Measurements from ENCODE around the gene LAT. TPM values are rescaled to one million over a fixed set of nuclear protein-coding genes. Genes with fewer than 3 reads are reported as not detected.
"Not testable (repeated sequence)": the region's sequence is repeated elsewhere in the genome, so short reads cannot be mapped to it uniquely, and the experiment has no call there.

Gene LAT
- total RNA-seq, 1 donor from 2014 or later = 0.53 TPM

DNA sequence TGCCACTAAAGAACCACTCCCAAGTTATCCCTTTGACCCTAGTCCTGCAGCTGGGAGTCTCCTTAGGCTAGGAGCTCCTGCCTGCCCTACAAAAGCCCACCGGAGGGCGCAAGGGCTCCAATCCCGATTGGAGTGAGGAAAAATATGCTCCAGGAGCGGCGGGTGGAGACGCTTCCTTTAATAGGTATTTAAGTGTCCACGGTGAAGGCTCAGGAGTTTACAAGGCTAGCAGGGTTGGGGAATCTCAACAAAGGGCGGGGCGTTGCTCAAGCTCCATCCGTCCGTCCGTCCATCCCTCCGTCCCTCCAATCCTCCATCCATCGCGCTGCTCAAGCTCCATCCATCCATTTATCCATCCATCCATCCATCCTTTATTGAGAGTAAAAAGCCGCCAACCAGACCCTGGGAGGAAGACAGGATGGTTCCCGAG lies 10.8 kb upstream of the LAT start:
- Histone ChIP-seq H3K36me3 (ENCODE audit: control insufficient read depth, insufficient read depth, low read length) (peaks cover 6% of the 10 kb centered on the region), H3K27me3 (ENCODE audit: control insufficient read depth, insufficient read depth, low read length) (no peaks in the 10 kb centered on the region), H3K4me3 (ENCODE audit: low read depth, low read length) (peak overlapping the region; percentile 94)
- peak; percentile 54 for DNase-seq (ENCODE audit: low read depth)
- no peak for FAIRE-seq
- TF ChIP-seq, protein P1, sequence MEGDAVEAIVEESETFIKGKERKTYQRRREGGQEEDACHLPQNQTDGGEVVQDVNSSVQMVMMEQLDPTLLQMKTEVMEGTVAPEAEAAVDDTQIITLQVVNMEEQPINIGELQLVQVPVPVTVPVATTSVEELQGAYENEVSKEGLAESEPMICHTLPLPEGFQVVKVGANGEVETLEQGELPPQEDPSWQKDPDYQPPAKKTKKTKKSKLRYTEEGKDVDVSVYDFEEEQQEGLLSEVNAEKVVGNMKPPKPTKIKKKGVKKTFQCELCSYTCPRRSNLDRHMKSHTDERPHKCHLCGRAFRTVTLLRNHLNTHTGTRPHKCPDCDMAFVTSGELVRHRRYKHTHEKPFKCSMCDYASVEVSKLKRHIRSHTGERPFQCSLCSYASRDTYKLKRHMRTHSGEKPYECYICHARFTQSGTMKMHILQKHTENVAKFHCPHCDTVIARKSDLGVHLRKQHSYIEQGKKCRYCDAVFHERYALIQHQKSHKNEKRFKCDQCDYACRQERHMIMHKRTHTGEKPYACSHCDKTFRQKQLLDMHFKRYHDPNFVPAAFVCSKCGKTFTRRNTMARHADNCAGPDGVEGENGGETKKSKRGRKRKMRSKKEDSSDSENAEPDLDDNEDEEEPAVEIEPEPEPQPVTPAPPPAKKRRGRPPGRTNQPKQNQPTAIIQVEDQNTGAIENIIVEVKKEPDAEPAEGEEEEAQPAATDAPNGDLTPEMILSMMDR (IDR thresholded peaks at IDR 0.05; ENCODE audit: insufficient read depth, low read length, severe bottlenecking) = peak; percentile 56

DNA sequence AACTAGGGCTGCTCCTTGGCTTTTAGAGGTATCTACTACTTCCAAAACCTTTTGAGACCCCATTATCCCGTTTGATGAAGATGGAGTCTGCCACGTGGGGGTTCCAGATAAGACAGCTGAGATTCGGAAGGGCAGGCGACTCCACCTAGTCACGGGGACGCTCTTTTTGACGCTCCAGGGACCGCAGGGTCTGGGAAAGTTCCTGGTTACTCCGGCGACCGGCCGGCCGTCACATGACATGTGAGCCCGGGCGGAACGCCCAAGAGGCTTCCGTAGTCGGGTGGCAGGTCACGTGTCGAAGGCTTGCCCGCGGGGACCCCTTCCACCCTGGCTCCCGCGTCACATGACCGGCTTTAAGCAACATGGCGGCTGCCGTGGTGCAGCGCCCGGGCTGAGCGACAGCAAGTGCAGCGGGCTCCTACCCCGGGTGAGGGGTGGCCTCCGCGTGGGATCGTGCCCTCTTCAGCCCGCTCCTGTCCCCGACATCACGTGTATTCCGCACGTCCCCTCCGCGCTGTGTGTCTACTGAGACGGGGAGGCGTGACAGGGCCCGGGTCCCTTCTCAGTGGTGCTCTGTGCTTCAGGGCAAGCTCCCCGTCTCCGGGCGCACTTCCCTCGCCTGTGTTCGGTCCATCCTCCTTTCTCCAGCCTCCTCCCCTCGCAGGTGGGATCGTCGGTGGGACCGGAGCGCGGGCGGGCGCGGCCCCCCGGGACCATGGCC lies 10.3 kb upstream of the LAT start, which contains the start of gene SPNS1:
SPNS1 (plus strand) TSS at position 342 of the 721 bp plus-strand sequence; CDS start at position 716, 374 bp downstream.
- peak within 1 kb of the TSS; percentile 94 for H3K4me3 ChIP-seq (ENCODE audit: low read depth, low read length)
- FAIRE-seq = no peak
- TF ChIP-seq, protein P1 (IDR thresholded peaks at IDR 0.05; ENCODE audit: insufficient read depth, low read length, severe bottlenecking) = no peak

DNA sequence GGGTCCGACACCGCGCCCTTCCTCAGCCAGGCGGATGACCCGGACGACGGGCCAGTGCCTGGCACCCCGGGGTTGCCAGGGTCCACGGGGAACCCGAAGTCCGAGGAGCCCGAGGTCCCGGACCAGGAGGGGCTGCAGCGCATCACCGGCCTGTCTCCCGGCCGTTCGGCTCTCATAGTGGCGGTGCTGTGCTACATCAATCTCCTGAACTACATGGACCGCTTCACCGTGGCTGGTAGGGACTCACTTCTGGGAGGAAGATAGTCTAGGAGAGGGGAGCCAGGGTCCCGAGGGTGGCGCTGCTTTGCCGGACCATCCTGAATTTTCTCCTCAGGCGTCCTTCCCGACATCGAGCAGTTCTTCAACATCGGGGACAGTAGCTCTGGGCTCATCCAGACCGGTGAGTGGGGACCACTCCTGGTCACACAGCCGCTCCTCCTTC lies 9.7 kb upstream of the LAT start:
- TF ChIP-seq, protein P1 (IDR thresholded peaks at IDR 0.05; ENCODE audit: insufficient read depth, low read length, severe bottlenecking) = no peak
- H3K27me3 ChIP-seq (ENCODE audit: control insufficient read depth, insufficient read depth, low read length) = no peaks in the 10 kb centered on the region
- FAIRE-seq (no peak), DNase-seq (ENCODE audit: low read depth) (no peak)
- H3K4me3 ChIP-seq (ENCODE audit: low read depth, low read length) = peak overlapping the region; percentile 94
- H3K36me3 ChIP-seq (ENCODE audit: control insufficient read depth, insufficient read depth, low read length) = peaks cover 10% of the 10 kb centered on the region

More for the DNA sequence above, 10.3 kb upstream of the LAT start, which contains the start of gene SPNS1:
- Histone ChIP-seq H3K36me3 (ENCODE audit: control insufficient read depth, insufficient read depth, low read length) (peaks cover 10% of the 10 kb centered on the region), H3K27me3 (ENCODE audit: control insufficient read depth, insufficient read depth, low read length) (no peaks in the 10 kb centered on the region)
- DNase-seq (ENCODE audit: low read depth) = peak; percentile 83

DNA sequence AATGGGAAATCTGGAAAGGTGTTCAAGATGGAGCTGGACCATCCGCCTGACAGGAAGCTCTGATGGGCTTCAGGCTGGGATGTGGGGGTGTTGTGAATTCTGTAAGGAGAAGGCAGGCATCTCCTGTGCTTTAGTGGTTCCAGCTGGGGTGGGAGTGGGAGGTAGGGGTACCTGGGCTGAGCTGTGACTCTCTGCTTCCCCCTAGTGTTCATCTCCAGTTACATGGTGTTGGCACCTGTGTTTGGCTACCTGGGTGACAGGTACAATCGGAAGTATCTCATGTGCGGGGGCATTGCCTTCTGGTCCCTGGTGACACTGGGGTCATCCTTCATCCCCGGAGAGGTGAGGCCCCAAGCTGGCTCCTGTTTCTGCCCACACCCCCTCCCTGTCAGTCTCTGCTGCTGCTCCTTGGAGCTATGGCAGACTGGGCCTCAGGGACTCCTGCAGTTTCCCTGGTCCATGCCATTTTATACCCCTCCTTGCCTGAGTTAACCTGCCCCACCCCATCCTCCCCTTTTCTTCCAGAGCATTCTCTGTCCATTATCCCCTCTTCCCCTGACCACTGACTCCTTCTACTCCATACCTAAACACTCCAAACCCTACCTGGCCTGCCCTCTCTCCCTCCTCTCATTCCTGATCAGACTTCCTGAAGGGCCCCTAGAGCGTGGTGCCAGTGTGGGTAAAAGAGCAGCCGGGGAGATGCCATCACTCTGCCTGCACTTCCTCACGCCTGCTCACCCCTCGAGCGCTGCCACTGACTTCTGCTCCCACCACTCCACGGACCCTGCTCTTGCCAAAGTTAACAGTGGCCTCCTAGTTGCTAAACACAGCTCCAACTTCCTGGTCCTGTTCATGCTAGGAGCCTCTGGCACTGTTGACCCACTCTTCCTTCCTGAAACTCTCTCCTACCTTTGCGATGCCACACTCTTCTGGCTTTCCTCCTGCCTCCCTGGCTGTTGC lies 6.9 kb upstream of the LAT start:
- H3K4me3 ChIP-seq (ENCODE audit: low read depth, low read length) = no peak overlapping the region
- H3K27me3 ChIP-seq (ENCODE audit: control insufficient read depth, insufficient read depth, low read length) = no peaks in the 10 kb centered on the region
- FAIRE-seq = no peak
- H3K36me3 ChIP-seq (ENCODE audit: control insufficient read depth, insufficient read depth, low read length) = peaks cover 23% of the 10 kb centered on the region
- DNase-seq (ENCODE audit: low read depth) = peak; percentile 23
- TF ChIP-seq, protein P1 (IDR thresholded peaks at IDR 0.05; ENCODE audit: insufficient read depth, low read length, severe bottlenecking) = peak; percentile 90

DNA sequence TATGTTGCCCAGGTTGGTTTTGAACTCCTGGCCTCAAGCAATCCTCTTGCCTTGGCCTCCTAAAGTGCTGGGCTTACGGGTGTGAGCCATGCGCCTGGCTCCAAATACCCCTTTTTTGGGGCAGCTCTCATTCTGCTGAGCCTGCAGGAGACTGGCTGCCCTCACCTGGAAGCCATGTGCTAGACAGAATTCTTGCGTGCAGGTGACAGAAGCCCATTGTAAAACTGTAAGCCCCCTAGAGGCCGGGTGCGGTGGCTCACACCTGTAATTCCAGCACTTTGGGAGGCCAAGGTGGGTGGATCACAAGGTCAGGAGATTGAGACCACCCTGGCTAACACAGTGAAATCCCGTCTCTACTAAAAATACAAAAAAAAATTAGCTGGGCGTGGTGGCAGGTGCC lies 4.5 kb upstream of the LAT start:
- not testable (repeated sequence) for H3K27me3 ChIP-seq (ENCODE audit: control insufficient read depth, insufficient read depth, low read length); H3K4me3 ChIP-seq (ENCODE audit: low read depth, low read length); DNase-seq (ENCODE audit: low read depth); FAIRE-seq
- H3K36me3 ChIP-seq (ENCODE audit: control insufficient read depth, insufficient read depth, low read length) = peaks cover 25% of the 10 kb centered on the region

DNA sequence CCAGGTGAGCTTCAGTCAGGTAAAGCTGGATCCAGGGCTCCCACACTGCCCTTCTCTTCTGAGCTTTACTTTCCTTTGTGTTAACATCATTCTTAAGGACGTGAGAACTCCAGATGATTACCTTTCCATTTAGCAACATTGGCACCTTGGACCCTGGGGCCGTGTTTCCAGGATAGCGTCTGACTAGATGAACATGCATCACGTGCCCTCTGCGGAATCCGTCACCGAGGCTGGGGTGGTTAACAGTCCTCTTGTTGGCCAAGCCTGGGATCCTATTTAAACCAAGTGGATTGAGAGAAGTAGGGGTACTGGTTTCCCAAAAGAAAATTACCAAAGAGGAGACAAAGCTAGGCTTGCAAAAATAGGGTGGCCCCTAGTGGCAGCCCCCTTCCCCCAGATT lies 3.9 kb upstream of the LAT start:
- no peaks in the 10 kb centered on the region for H3K27me3 ChIP-seq (ENCODE audit: control insufficient read depth, insufficient read depth, low read length)
- FAIRE-seq = no peak
- TF ChIP-seq, protein P1 (IDR thresholded peaks at IDR 0.05; ENCODE audit: insufficient read depth, low read length, severe bottlenecking) = no peak
- DNase-seq (ENCODE audit: low read depth) = no peak
- H3K36me3 ChIP-seq (ENCODE audit: control insufficient read depth, insufficient read depth, low read length) = peaks cover 28% of the 10 kb centered on the region
- H3K4me3 ChIP-seq (ENCODE audit: low read depth, low read length) = no peak overlapping the region

Measured in bronchial epithelial cell (primary cell).